ENCODE results near the gene USP47. TPM values are rescaled to one million over a fixed set of nuclear protein-coding genes. Genes with fewer than 3 reads are reported as not detected.

The USP47 gene
- total and polyA plus RNA-seq, 7 donors = 10.6 to 105 (median 84.9) TPM

DNA sequence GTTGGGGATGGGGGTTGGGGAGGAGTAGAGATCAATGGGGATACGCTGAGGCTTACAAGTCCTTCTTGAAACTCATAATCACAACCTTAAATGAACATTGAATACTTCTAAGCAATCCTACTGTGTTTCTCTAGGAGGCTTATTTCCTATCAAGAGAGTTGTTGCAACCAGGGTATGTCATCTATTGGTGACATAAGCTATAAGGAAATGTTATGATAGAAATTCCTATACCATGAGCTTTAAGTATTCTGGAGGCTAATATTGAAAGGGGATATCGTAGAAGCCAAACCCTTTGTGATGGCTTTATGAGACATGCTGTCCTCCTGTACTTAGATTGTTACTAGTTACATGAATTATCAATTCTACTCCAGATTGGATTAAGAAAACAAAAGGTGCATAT lies 93.8 kb downstream of the USP47 start:
- no peaks in the 10 kb centered on the region for H3K27me3 ChIP-seq
- H3K4me3 ChIP-seq = no peak overlapping the region
- no peak overlapping the region for H3K27ac ChIP-seq
- 98 to 99% methylated on average over 2 of the region's 2 CpGs for whole genome bisulfite sequencing, 2 donors
- no peak for DNase-seq
- TF ChIP-seq POLR2AphosphoS5 (IDR thresholded peaks at IDR 0.05) (no peak), EP300 (IDR thresholded peaks at IDR 0.05) (no peak), POLR2A (IDR thresholded peaks at IDR 0.05) (no peak)
- TF ChIP-seq, protein P1, sequence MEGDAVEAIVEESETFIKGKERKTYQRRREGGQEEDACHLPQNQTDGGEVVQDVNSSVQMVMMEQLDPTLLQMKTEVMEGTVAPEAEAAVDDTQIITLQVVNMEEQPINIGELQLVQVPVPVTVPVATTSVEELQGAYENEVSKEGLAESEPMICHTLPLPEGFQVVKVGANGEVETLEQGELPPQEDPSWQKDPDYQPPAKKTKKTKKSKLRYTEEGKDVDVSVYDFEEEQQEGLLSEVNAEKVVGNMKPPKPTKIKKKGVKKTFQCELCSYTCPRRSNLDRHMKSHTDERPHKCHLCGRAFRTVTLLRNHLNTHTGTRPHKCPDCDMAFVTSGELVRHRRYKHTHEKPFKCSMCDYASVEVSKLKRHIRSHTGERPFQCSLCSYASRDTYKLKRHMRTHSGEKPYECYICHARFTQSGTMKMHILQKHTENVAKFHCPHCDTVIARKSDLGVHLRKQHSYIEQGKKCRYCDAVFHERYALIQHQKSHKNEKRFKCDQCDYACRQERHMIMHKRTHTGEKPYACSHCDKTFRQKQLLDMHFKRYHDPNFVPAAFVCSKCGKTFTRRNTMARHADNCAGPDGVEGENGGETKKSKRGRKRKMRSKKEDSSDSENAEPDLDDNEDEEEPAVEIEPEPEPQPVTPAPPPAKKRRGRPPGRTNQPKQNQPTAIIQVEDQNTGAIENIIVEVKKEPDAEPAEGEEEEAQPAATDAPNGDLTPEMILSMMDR (IDR thresholded peaks at IDR 0.05) = no peak
- intact Hi-C loops (cut with DNase I) = no loop called here
- H3K4me1 ChIP-seq = peaks cover 0 to 4% (median 0%) of the 10 kb centered on the region in 4 donors
- H3K9me3 ChIP-seq = no peaks in the 10 kb centered on the region
- H3K36me3 ChIP-seq = peaks cover 3 to 90% (median 15%) of the 10 kb centered on the region in 4 donors

DNA sequence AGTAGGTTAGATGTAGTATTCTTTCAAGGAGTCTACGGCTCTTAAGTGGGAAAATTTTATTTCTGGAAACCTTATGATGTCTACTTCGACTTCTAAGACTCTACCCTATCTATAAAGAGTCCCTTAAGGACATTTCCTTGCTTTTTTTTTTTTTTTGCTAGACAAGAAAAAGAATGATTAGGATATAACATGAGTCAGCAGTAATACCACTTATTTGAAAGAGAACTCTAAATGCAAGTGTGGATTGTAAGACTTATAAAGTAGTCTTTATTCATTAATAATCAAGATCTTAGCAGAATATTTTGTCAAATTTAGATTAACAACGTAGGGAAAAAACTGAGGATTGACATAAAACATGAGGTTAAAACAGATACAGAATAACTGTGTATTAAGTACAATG lies 95.7 kb downstream of the USP47 start:
- Histone ChIP-seq H3K27me3 (no peaks in the 10 kb centered on the region), H3K4me3 (no peak overlapping the region), H3K27ac (no peak overlapping the region), H3K9me3 (no peaks in the 10 kb centered on the region), H3K4me1 (peaks cover 0 to 4% (median 0%) of the 10 kb centered on the region in 4 donors), H3K36me3 (peaks cover 7 to 95% (median 17%) of the 10 kb centered on the region in 4 donors)
- TF ChIP-seq, protein P1 (IDR thresholded peaks at IDR 0.05) = no peak
- TF ChIP-seq POLR2AphosphoS5 (IDR thresholded peaks at IDR 0.05) (no peak), EP300 (IDR thresholded peaks at IDR 0.05) (no peak), POLR2A (IDR thresholded peaks at IDR 0.05) (no peak)
- 90 to 91% methylated on average over 3 of the region's 3 CpGs for WGBS, 2 donors
- intact Hi-C loops (cut with DNase I) = no loop called here
- no peak for DNase-seq

DNA sequence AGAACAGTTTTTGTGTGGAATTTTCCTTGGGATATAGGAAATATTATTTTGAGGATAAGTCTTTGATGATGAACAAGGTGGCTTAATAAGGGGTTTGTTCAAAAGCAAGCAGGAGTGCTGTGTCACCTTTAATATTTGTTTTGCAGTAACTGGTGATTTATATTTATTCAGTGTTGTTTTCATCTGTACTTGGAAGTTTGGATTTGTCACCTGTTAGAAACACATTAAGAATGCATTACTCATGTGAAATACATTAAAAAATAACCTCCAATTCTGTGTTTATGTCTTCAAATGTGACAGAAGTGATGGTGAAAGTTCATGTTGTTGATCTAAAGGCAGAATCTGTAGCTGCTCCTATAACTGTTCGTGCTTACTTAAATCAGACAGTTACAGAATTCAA lies 96.2 kb downstream of the USP47 start:
- H3K9me3 ChIP-seq = no peaks in the 10 kb centered on the region
- intact Hi-C loops (cut with DNase I) = no loop called here
- H3K4me1 ChIP-seq = peaks cover 0 to 4% (median 0%) of the 10 kb centered on the region in 4 donors
- DNase-seq = no peak
- no peak overlapping the region for H3K4me3 ChIP-seq
- TF ChIP-seq, protein P1 (IDR thresholded peaks at IDR 0.05) = no peak
- TF ChIP-seq POLR2A (IDR thresholded peaks at IDR 0.05) = no peak
- H3K27me3 ChIP-seq = no peaks in the 10 kb centered on the region
- 90 to 96% methylated on average over 1 of the region's 1 CpG for WGBS, 2 donors
- H3K36me3 ChIP-seq = peaks cover 7 to 96% (median 22%) of the 10 kb centered on the region in 4 donors
- no peak overlapping the region for H3K27ac ChIP-seq

DNA sequence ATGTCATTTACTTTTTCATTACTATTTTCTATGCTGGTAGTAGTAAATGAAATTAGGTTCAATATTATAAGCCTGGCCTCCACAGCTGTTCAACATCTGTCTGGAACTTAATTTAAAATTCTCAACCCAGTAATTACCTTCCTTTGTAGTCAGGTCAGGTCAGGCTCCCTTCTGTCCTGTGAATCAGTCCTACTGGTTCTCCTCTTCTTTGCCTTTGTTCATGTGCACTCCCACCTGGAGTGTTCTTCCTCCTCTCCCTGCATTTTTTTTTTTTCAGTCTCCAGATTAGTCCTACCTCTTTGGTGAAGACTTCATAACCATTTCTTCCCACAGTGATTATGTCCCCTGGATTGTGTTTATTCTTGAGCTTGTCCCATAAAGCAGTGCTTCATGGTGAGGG lies 98.8 kb downstream of the USP47 start:
- peaks cover 0 to 4% (median 0%) of the 10 kb centered on the region in 4 donors for H3K4me1 ChIP-seq
- intact Hi-C loops (cut with DNase I) = no loop called here
- no peaks in the 10 kb centered on the region for H3K27me3 ChIP-seq
- no peak overlapping the region for H3K4me3 ChIP-seq
- TF ChIP-seq, protein P1 (IDR thresholded peaks at IDR 0.05) = no peak
- no peak for TF ChIP-seq POLR2AphosphoS5 (IDR thresholded peaks at IDR 0.05)
- no peak for TF ChIP-seq EP300 (IDR thresholded peaks at IDR 0.05)
- TF ChIP-seq POLR2A (IDR thresholded peaks at IDR 0.05) = no peak
- H3K9me3 ChIP-seq = no peaks in the 10 kb centered on the region
- DNase-seq = no peak
- no peak overlapping the region for H3K27ac ChIP-seq
- H3K36me3 ChIP-seq = peaks cover 7 to 90% (median 19%) of the 10 kb centered on the region in 4 donors

- TF ChIP-seq EP300 (IDR thresholded peaks at IDR 0.05) (no peak), POLR2A (IDR thresholded peaks at IDR 0.05) (no peak), POLR2AphosphoS5 (IDR thresholded peaks at IDR 0.05) (no peak)
- TF ChIP-seq, protein P1 (IDR thresholded peaks at IDR 0.05) = no peak
- peaks cover 0 to 8% (median 0%) of the 10 kb centered on the region in 4 donors for H3K4me1 ChIP-seq
- no peaks in the 10 kb centered on the region for H3K9me3 ChIP-seq
- no peak overlapping the region for H3K4me3 ChIP-seq
- peaks cover 7 to 70% (median 21%) of the 10 kb centered on the region in 4 donors for H3K36me3 ChIP-seq
- whole genome bisulfite sequencing, 2 donors = 95 to 96% methylated on average over 3 of the region's 3 CpGs
- no peaks in the 10 kb centered on the region for H3K27me3 ChIP-seq
- no peak overlapping the region for H3K27ac ChIP-seq
- intact Hi-C loops (cut with DNase I) = no loop called here
- DNase-seq = no peak
Observed at GRCh38 chr11:11942668-11943067, 100.9 kb downstream of the USP47 start.
